PFSK-1 (cell line): ENCODE data around the gene SIGMAR1.

Source experiments
- FOXP2 ChIP-seq: optimal IDR thresholded peaks from 2 replicates; pipeline ENCODE3; 2011; ENCODE audit warnings: borderline replicate concordance, control low read depth, inconsistent platforms; ENCODE audit not compliant: insufficient read depth; ENCODE audit errors: extremely low read length, extremely low read depth
- POLR2AphosphoS5 ChIP-seq: IDR thresholded peaks from 2 replicates; pipeline ENCODE4 v1.6.1; 2012; ENCODE audit warnings: low read depth, mild to moderate bottlenecking, control low read depth, low read length, moderate library complexity
- REST ChIP-seq, 2 experiments: IDR thresholded peaks; 2 replicates each; pipeline versions ENCODE4 v1.6.1 to v1.8.0; 2011 to 2012; ENCODE audit warnings: low read depth in 2 of 2, low read length in 2 of 2, control low read depth in 1 of 2, inconsistent platforms in 1 of 2, mild to moderate bottlenecking in 1 of 2, moderate library complexity in 1 of 2; ENCODE audit not compliant: insufficient read depth in 1 of 2
- SIN3A ChIP-seq: IDR thresholded peaks from 2 replicates; pipeline ENCODE4 v1.6.1; 2012; ENCODE audit warnings: mild to moderate bottlenecking, low read length, moderate library complexity, borderline replicate concordance; ENCODE audit not compliant: insufficient read depth
- TAF1 ChIP-seq: IDR thresholded peaks from 2 replicates; pipeline ENCODE4 v1.6.1; 2012; ENCODE audit warnings: low read length, control low read depth, borderline replicate concordance; ENCODE audit not compliant: insufficient read depth

SIGMAR1 gene

GRCh38 chr9:34663303-34663605 is 25.7 kb upstream of the SIGMAR1 start:
- TF ChIP-seq FOXP2 (no peak), POLR2AphosphoS5 (no peak), SIN3A (no peak), TAF1 (no peak), REST (IDR thresholded peaks at IDR 0.05; ENCODE audit: insufficient read depth in 1 of 2, low read depth in 2 of 2, low read length in 2 of 2) (no peak)

- no peak for TF ChIP-seq REST (IDR thresholded peaks at IDR 0.05; ENCODE audit: insufficient read depth in 1 of 2, low read depth in 2 of 2, low read length in 2 of 2)
- TF ChIP-seq POLR2AphosphoS5 = no peak
- no peak for TF ChIP-seq SIN3A
- TF ChIP-seq TAF1 = no peak
- TF ChIP-seq FOXP2 = no peak
Observed at GRCh38 chr9:34662526-34663302, 25.1 kb upstream of the SIGMAR1 start, which contains the start of gene CCL27. TSS of gene CCL27 (minus strand) at chr9:34662657. CDS start at chr9:34662633, 24 bp downstream.

GRCh38 chr9:34659592-34660253 is 22.1 kb upstream of the SIGMAR1 start:
- TF ChIP-seq FOXP2 = no peak
- TF ChIP-seq POLR2AphosphoS5 = no peak
- TF ChIP-seq TAF1 = no peak
- TF ChIP-seq SIN3A = no peak
- TF ChIP-seq REST (IDR thresholded peaks at IDR 0.05; ENCODE audit: insufficient read depth in 1 of 2, low read depth in 2 of 2, low read length in 2 of 2) = no peak

GRCh38 chr9:34658461-34658860 is 20.9 kb upstream of the SIGMAR1 start:
- TF ChIP-seq SIN3A = no peak
- no peak for TF ChIP-seq POLR2AphosphoS5
- TF ChIP-seq FOXP2 = no peak

- TF ChIP-seq REST (IDR thresholded peaks at IDR 0.05; ENCODE audit: insufficient read depth in 1 of 2, low read depth in 2 of 2, low read length in 2 of 2) (no peak), POLR2AphosphoS5 (no peak), SIN3A (no peak), FOXP2 (no peak), TAF1 (no peak)
Observed at GRCh38 chr9:34656992-34657391, 19.4 kb upstream of the SIGMAR1 start.
